HG03342 (cell line): ENCODE results near the gene SCNN1G.
"Not testable (repeated sequence)": the region's sequence is repeated elsewhere in the genome, so short reads cannot be mapped to it uniquely, and the experiment has no call there.

Experiments used
- ATAC-seq: cut with Tn5 transposase; IDR thresholded peaks from one replicate; pipeline ENCODE4 v1.9.1; 2021; ENCODE audit warnings: mild to moderate bottlenecking, moderate library complexity; ENCODE audit not compliant: unreplicated experiment

Gene SCNN1G

GRCh38 chr16:23248261-23249194, 66.0 kb downstream of the SCNN1G start:
- no peak for ATAC-seq

- no peak for ATAC-seq
These were observed 67.3 kb downstream of the SCNN1G start for GRCh38 chr16:23249830-23250229.

DNA sequence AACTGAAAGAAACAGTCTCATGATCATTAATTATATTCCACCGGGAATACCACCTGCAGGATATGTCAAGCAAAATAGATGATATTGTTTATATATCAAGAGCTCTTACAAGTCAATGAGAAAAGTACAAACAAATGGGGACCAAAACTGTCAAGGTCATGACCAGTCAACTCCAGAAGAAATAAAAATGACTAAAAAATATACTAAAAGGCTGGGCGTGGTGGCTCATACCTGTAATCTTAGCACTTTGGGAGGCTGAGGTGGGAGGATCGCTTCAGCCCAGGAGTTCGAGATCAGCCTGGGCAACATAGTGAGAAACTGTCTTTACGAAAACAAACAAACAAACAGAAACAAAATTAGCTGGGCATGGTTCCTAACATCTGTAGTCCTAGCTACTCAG, 69.8 kb downstream of the SCNN1G start:
- no peak for ATAC-seq

- ATAC-seq = not testable (repeated sequence)
These were observed 71.1 kb downstream of the SCNN1G start for GRCh38 chr16:23253650-23254049.

GRCh38 chr16:23254338-23254737, 71.8 kb downstream of the SCNN1G start:
- ATAC-seq = no peak

- ATAC-seq = no peak
These were observed 72.5 kb downstream of the SCNN1G start for GRCh38 chr16:23255000-23255399.

DNA sequence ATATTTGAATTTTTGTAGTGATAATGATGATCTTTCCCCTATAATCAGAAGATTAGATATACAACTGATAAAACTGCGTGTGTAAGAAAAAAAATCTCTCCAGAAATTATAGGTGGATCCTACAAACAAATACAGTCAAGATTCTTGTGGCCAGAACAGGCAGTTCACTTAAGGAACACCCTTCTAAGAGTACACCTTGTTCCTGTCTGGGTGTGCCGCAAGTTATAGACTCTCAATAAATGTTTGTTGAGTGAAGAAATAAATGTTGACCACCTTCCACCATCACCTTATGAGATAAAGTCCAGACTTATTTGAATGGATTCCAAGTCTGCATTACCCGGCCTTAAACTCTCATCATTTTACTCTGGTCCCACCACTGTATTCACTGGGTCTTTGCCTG, 73.9 kb downstream of the SCNN1G start:
- no peak for ATAC-seq

DNA sequence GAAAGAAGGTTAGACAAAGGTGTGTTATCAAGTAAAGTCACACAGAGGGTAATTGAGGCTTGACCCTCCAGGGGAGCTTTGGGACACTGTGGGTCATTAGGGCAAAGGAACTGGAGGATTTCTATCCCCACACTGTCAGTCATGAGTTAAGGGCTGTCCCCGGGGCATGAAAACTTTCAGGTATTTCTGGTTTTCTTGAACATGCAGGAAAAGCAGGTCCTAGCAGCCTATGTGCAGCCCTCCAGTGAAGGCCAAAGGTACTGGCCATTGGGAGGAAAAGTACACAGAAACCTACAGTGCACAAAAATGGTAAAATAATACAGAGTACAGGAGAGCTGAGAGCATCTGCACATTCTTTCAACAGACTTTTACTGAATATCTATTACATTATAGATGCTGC, 75.1 kb downstream of the SCNN1G start:
- no peak for ATAC-seq

GRCh38 chr16:23258919-23259237, 76.3 kb downstream of the SCNN1G start:
- no peak for ATAC-seq
